ENCODE results near the gene NGF. TPM values are rescaled to one million over a fixed set of nuclear protein-coding genes. Genes with fewer than 3 reads are reported as not detected.

The NGF gene
- total RNA-seq, 1 donor from 2014 or later = 12.9 TPM

DNA sequence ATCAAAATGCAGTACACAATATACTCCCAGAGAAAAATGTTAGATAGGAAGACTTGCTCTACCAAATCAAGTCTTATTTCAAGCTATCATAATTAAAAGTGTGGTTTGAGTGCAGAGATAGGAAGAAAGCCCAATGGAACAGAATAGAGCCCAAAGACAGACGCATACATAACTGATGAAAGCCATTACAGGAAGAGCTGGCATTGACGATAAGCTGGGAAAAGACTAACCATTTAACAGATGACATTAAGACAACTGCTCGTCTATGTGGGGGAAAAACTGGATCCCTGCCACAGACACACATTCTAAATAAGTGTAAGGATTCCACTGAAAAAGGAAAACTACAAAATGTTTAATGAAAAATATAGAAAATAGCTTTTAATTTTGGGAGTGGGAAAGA lies 85.5 kb downstream of the NGF start:
- Mint-ChIP-seq H3K9me3 (ENCODE audit: unreplicated experiment) (peaks cover 4% of the 10 kb centered on the region), H3K27me3 (ENCODE audit: low read depth, unreplicated experiment) (no peaks in the 10 kb centered on the region), H3K27ac (ENCODE audit: unreplicated experiment) (peak overlapping the region; percentile 81), H3K4me1 (ENCODE audit: low read depth, unreplicated experiment) (peaks cover 15% of the 10 kb centered on the region), H3K4me3 (ENCODE audit: unreplicated experiment) (no peak overlapping the region), H3K36me3 (ENCODE audit: low read depth, unreplicated experiment) (no peaks in the 10 kb centered on the region)
- Histone ChIP-seq H3K36me3 (ENCODE audit: insufficient read depth, low read length) (no peaks in the 10 kb centered on the region), H2AFZ (ENCODE audit: low read depth, low read length) (no peak overlapping the region), H3K27ac (ENCODE audit: low read depth, low read length) (peak overlapping the region; percentile 88), H3K4me3 (ENCODE audit: insufficient read depth, low read depth, low read length) (no peak overlapping the region), H3K27me3 (ENCODE audit: insufficient read depth, low read length) (no peaks in the 10 kb centered on the region), H4K20me1 (ENCODE audit: insufficient read depth, low read length) (no peaks in the 10 kb centered on the region), H3K9ac (ENCODE audit: low read length) (no peak overlapping the region), H3K9me3 (ENCODE audit: insufficient read depth, low read depth, low read length) (no peaks in the 10 kb centered on the region), H3K4me2 (ENCODE audit: low read length) (no peak overlapping the region), H3K79me2 (ENCODE audit: insufficient read depth, low read length) (no peaks in the 10 kb centered on the region), H3K4me1 (ENCODE audit: insufficient read depth, low read length) (peaks cover 8% of the 10 kb centered on the region)
- DNase-seq (ENCODE audit: low read depth) = no peak
- TF ChIP-seq, protein P1, sequence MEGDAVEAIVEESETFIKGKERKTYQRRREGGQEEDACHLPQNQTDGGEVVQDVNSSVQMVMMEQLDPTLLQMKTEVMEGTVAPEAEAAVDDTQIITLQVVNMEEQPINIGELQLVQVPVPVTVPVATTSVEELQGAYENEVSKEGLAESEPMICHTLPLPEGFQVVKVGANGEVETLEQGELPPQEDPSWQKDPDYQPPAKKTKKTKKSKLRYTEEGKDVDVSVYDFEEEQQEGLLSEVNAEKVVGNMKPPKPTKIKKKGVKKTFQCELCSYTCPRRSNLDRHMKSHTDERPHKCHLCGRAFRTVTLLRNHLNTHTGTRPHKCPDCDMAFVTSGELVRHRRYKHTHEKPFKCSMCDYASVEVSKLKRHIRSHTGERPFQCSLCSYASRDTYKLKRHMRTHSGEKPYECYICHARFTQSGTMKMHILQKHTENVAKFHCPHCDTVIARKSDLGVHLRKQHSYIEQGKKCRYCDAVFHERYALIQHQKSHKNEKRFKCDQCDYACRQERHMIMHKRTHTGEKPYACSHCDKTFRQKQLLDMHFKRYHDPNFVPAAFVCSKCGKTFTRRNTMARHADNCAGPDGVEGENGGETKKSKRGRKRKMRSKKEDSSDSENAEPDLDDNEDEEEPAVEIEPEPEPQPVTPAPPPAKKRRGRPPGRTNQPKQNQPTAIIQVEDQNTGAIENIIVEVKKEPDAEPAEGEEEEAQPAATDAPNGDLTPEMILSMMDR (IDR thresholded peaks at IDR 0.05; ENCODE audit: insufficient read depth, low read depth, low read length) = no peak
- TF ChIP-seq EZH2 (IDR thresholded peaks at IDR 0.05; ENCODE audit: insufficient read depth, low read length) = no peak
- no peak for FAIRE-seq

DNA sequence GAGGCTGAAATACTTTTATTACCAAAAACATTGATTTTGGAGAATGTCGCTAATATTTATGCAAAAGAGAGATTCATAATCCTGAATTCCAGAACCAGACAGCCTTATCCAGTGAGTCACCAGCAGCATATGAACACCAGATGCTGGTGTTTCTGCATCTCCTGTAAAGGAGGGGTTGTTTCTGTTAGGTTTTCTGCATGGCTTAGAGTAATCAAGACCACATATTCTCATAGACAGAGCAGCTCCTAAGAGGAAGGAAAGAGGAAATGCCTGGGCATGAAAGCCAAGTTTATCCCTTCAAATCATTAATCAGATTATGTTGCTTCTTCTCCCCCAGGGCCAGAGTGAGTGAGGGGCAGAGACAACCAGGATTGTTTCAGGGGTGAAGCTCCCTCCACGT lies 86.2 kb downstream of the NGF start:
- TF ChIP-seq, protein P1 (IDR thresholded peaks at IDR 0.05; ENCODE audit: insufficient read depth, low read depth, low read length) = no peak
- TF ChIP-seq EZH2 (IDR thresholded peaks at IDR 0.05; ENCODE audit: insufficient read depth, low read length) = no peak
- H3K4me1 Mint-ChIP-seq (ENCODE audit: low read depth, unreplicated experiment) = peaks cover 12% of the 10 kb centered on the region
- Histone ChIP-seq H3K27ac (ENCODE audit: low read depth, low read length) (peak overlapping the region; percentile 88), H4K20me1 (ENCODE audit: insufficient read depth, low read length) (no peaks in the 10 kb centered on the region), H3K9me3 (ENCODE audit: insufficient read depth, low read depth, low read length) (no peaks in the 10 kb centered on the region), H3K4me2 (ENCODE audit: low read length) (peak overlapping the region; percentile 73), H3K4me1 (ENCODE audit: insufficient read depth, low read length) (peaks cover 8% of the 10 kb centered on the region), H2AFZ (ENCODE audit: low read depth, low read length) (peak overlapping the region; percentile 14), H3K4me3 (ENCODE audit: insufficient read depth, low read depth, low read length) (no peak overlapping the region), H3K36me3 (ENCODE audit: insufficient read depth, low read length) (no peaks in the 10 kb centered on the region), H3K9ac (ENCODE audit: low read length) (peak overlapping the region; percentile 71), H3K79me2 (ENCODE audit: insufficient read depth, low read length) (no peaks in the 10 kb centered on the region), H3K27me3 (ENCODE audit: insufficient read depth, low read length) (no peaks in the 10 kb centered on the region)
- FAIRE-seq (peak; percentile 84), DNase-seq (ENCODE audit: low read depth) (peak; percentile 95)
- H3K27ac Mint-ChIP-seq (ENCODE audit: unreplicated experiment) = peak overlapping the region; percentile 95
- no peaks in the 10 kb centered on the region for H3K36me3 Mint-ChIP-seq (ENCODE audit: low read depth, unreplicated experiment)
- peaks cover 5% of the 10 kb centered on the region for H3K9me3 Mint-ChIP-seq (ENCODE audit: unreplicated experiment)
- no peak overlapping the region for H3K4me3 Mint-ChIP-seq (ENCODE audit: unreplicated experiment)
- no peaks in the 10 kb centered on the region for H3K27me3 Mint-ChIP-seq (ENCODE audit: low read depth, unreplicated experiment)

DNA sequence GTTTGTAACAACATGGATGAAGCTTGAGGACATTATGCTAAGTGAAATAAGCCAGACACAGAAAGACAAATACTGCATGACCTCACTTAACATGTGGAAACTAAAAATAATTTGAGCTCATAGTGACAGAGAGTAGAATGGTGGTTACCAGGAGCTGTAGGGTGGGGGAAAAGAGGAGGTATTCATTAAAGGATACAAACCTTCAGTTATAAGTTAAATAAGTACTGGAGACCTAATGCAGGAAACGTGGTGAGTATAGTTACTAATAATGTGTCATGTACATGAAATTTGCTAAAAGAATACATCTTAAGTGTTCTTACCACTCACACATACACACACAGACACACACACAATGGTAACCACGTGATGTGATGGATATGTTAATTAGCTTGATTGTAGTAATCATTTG lies 86.7 kb downstream of the NGF start:
- Histone ChIP-seq H3K36me3 (ENCODE audit: insufficient read depth, low read length) (no peaks in the 10 kb centered on the region), H3K9me3 (ENCODE audit: insufficient read depth, low read depth, low read length) (no peaks in the 10 kb centered on the region), H2AFZ (ENCODE audit: low read depth, low read length) (no peak overlapping the region), H3K27me3 (ENCODE audit: insufficient read depth, low read length) (no peaks in the 10 kb centered on the region), H3K4me3 (ENCODE audit: insufficient read depth, low read depth, low read length) (no peak overlapping the region), H3K4me2 (ENCODE audit: low read length) (peak overlapping the region; percentile 73), H4K20me1 (ENCODE audit: insufficient read depth, low read length) (no peaks in the 10 kb centered on the region), H3K27ac (ENCODE audit: low read depth, low read length) (peak overlapping the region; percentile 88), H3K9ac (ENCODE audit: low read length) (peak overlapping the region; percentile 34), H3K4me1 (ENCODE audit: insufficient read depth, low read length) (peaks cover 8% of the 10 kb centered on the region), H3K79me2 (ENCODE audit: insufficient read depth, low read length) (no peaks in the 10 kb centered on the region)
- Mint-ChIP-seq H3K4me1 (ENCODE audit: low read depth, unreplicated experiment) (peaks cover 12% of the 10 kb centered on the region), H3K9me3 (ENCODE audit: unreplicated experiment) (peaks cover 10% of the 10 kb centered on the region), H3K4me3 (ENCODE audit: unreplicated experiment) (no peak overlapping the region), H3K27ac (ENCODE audit: unreplicated experiment) (peak overlapping the region; percentile 95), H3K36me3 (ENCODE audit: low read depth, unreplicated experiment) (no peaks in the 10 kb centered on the region), H3K27me3 (ENCODE audit: low read depth, unreplicated experiment) (no peaks in the 10 kb centered on the region)
- FAIRE-seq = peak; percentile 43
- peak; percentile 85 for DNase-seq (ENCODE audit: low read depth)
- TF ChIP-seq, protein P1 (IDR thresholded peaks at IDR 0.05; ENCODE audit: insufficient read depth, low read depth, low read length) = no peak
- TF ChIP-seq EZH2 (IDR thresholded peaks at IDR 0.05; ENCODE audit: insufficient read depth, low read length) = no peak
